Neural cell (in vitro differentiated cells): Measurements from ENCODE around the gene CRACR2B.

Source experiments
- EZH2 ChIP-seq: fragments of 200-600, 300-800 bp; shearing (Covaris generic), sonication (generic); IDR thresholded peaks from 2 replicates; pipeline ENCODE4 v1.6.1; 2014; ENCODE audit warnings: antibody characterized with exemption, low read length, borderline replicate concordance, mild to moderate bottlenecking; ENCODE audit not compliant: insufficient read depth, poor library complexity, severe bottlenecking
- MXI1 ChIP-seq: fragments of 450-650 bp; conservative IDR thresholded peaks from 2 replicates; pipeline ENCODE4 v1.6.1; 2014; ENCODE audit warnings: antibody characterized with exemption, mild to moderate bottlenecking; ENCODE audit not compliant: poor library complexity, severe bottlenecking
- POLR2AphosphoS5 ChIP-seq: IDR thresholded peaks from 2 replicates; pipeline ENCODE4 v1.6.1; 2012
- TAF1 ChIP-seq: IDR thresholded peaks from 2 replicates; pipeline ENCODE4 v1.6.1; 2012; ENCODE audit warnings: low read depth
- TF ChIP-seq, protein P1 (sequence below): IDR thresholded peaks from 2 replicates; pipeline ENCODE4 v1.6.1; 2012; ENCODE audit warnings: borderline replicate concordance
- TF ChIP-seq, protein P2 (sequence below): fragments of 450-650 bp; IDR thresholded peaks from 2 replicates; pipeline ENCODE4 v1.5.1; 2014; ENCODE audit warnings: antibody characterized with exemption, mild to moderate bottlenecking, moderate library complexity; ENCODE audit not compliant: poor library complexity, severe bottlenecking

DNA sequence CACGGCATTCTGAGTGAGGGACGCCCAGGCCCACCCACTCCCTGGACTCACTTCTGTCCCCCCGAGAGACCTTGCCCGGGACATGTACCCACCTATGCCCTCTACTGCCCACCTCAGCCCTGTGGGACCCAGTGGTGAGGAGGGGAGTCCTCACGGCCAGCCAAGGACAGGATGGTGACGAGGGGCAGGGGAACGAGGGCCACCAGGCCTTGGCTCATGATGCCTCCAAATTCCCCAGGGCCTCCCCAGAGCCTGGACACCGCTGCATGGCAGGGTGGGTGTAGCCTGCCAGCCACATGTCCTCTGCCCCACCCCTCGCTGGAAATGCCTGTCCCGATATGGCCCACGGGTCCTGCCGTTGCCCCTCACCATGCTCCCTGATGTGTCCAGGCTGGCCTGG, 41.1 kb downstream of the CRACR2B start:
- no peak for TF ChIP-seq MXI1
- TF ChIP-seq, protein P1, sequence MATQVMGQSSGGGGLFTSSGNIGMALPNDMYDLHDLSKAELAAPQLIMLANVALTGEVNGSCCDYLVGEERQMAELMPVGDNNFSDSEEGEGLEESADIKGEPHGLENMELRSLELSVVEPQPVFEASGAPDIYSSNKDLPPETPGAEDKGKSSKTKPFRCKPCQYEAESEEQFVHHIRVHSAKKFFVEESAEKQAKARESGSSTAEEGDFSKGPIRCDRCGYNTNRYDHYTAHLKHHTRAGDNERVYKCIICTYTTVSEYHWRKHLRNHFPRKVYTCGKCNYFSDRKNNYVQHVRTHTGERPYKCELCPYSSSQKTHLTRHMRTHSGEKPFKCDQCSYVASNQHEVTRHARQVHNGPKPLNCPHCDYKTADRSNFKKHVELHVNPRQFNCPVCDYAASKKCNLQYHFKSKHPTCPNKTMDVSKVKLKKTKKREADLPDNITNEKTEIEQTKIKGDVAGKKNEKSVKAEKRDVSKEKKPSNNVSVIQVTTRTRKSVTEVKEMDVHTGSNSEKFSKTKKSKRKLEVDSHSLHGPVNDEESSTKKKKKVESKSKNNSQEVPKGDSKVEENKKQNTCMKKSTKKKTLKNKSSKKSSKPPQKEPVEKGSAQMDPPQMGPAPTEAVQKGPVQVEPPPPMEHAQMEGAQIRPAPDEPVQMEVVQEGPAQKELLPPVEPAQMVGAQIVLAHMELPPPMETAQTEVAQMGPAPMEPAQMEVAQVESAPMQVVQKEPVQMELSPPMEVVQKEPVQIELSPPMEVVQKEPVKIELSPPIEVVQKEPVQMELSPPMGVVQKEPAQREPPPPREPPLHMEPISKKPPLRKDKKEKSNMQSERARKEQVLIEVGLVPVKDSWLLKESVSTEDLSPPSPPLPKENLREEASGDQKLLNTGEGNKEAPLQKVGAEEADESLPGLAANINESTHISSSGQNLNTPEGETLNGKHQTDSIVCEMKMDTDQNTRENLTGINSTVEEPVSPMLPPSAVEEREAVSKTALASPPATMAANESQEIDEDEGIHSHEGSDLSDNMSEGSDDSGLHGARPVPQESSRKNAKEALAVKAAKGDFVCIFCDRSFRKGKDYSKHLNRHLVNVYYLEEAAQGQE = no peak
- TF ChIP-seq, protein P2, sequence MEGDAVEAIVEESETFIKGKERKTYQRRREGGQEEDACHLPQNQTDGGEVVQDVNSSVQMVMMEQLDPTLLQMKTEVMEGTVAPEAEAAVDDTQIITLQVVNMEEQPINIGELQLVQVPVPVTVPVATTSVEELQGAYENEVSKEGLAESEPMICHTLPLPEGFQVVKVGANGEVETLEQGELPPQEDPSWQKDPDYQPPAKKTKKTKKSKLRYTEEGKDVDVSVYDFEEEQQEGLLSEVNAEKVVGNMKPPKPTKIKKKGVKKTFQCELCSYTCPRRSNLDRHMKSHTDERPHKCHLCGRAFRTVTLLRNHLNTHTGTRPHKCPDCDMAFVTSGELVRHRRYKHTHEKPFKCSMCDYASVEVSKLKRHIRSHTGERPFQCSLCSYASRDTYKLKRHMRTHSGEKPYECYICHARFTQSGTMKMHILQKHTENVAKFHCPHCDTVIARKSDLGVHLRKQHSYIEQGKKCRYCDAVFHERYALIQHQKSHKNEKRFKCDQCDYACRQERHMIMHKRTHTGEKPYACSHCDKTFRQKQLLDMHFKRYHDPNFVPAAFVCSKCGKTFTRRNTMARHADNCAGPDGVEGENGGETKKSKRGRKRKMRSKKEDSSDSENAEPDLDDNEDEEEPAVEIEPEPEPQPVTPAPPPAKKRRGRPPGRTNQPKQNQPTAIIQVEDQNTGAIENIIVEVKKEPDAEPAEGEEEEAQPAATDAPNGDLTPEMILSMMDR = no peak
- no peak for TF ChIP-seq POLR2AphosphoS5
- no peak for TF ChIP-seq EZH2
- TF ChIP-seq TAF1 = no peak
